ENCODE results near the gene PRSS22.

Gene PRSS22

GRCh38 chr16:2811703-2812471 is 46.1 kb downstream of the PRSS22 start:
- no peak for DNase-seq

GRCh38 chr16:2810651-2811050 is 47.3 kb downstream of the PRSS22 start:
- DNase-seq = no peak

- DNase-seq = no peak
These were observed 48.7 kb downstream of the PRSS22 start for GRCh38 chr16:2809149-2809760.

- DNase-seq = no peak
These were observed 49.8 kb downstream of the PRSS22 start for GRCh38 chr16:2808181-2808580.

- DNase-seq = no peak
These were observed 51.7 kb downstream of the PRSS22 start for GRCh38 chr16:2806286-2806685.

GRCh38 chr16:2804728-2805127 is 53.2 kb downstream of the PRSS22 start:
- no peak for DNase-seq

GRCh38 chr16:2803545-2804195 is 54.3 kb downstream of the PRSS22 start:
- no peak for DNase-seq

Measured in GF-D8 (cell line).